ENCODE results near the gene FRAT2.
"Not testable (repeated sequence)": the region's sequence is repeated elsewhere in the genome, so short reads cannot be mapped to it uniquely, and the experiment has no call there.

Gene FRAT2

DNA sequence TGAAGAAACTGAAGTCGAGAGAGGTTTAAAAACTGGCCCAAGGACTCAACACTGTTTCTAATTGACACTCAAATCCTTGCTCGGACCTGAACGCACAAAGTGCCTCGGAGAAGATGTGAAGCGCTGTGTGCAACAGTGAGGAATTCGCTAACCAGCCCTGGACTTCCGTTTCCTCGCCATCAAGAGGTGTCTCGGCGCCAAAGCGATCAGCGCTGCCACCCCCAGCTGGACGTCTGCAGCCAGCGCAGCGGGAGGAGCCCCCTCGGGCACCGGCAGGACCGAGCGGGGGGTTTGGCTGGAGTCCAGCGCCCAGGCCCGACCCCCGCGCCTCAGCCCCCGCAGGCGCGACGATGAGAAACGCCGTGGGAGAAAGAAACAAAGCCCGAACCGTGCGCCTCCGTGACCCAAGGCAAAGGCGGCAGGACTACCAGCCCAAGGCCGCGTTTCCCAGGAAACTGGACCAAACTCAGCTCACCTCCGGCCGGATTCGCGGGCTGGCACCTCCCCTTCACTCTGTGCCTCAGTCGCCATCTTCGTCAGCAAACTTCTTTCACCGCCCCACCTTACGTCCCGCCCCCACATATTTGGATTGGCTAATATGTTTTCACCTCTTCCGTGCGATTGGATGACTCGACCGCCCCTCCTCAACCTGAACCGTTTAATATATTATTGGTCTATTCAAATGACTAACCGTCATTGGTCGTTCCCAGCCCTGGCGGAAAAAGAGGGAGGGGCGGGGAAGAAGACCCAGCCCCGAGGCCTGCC is 42.2 kb downstream of the FRAT2 start, which contains the start of gene ARHGAP19:
TSS of gene ARHGAP19 (minus strand) at position 541 of the 765 bp plus-strand sequence. CDS start at position 531, 10 bp downstream.
- DNase-seq = peak; percentile 45 to 98 (median 89)

- peak in 1 of 51 donors; percentile 37 for DNase-seq
These were observed 43.0 kb downstream of the FRAT2 start for GRCh38 chr10:97291357-97292096.

DNA sequence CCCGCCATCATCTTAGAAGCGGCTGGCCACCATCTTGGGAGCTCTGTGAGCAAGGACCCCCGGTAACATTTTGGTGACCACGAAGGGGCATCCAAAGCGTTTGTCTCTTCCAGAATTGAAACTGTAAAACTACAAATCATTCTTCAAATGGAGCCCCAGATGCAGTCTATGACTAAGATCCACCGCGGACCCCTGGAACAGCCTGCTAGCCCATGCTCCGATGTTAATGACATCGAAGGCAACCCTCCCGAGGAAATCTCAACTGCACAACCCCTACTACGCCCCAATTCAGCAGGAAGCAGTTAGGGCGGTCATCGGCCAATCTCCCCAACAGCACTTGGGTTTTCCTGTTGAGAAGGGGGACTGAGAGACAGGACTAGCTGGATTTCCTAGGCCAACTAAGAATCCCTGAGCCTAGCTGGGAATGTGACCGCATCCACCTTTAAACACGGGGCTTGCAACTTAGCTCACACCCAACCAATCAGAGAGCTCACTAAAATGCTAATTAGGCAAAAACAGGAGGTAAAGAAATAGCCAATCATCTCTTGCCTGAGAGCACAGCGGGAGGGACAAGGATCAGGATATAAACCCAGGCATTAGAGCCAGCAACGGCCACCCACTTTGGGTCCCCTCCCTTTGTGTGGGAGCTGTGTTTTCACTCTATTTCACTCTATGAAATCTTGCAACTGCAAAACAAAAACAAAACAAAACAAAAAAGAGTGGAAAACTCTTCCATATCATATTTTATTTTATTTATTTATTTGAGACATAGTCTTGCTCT is 43.8 kb downstream of the FRAT2 start:
- not testable (repeated sequence) for DNase-seq

DNA sequence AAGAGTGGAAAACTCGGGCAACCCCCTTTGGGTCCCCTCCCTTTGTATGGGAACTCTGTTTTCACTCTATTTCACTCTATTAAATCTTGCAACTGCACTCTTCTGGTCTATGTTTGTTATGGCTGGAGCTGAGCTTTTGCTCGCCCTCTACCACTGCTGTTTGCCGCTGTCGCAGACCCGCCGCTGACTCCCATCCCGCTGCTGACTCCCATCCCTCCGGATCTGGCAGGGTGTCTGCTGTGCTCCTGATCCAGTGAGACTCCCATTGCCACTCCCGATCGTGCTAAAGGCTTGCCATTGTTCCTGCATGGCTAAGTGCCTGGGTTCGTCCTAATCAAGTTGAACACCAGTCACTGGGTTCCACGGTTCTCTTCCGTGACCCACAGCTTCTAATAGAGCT is 44.5 kb downstream of the FRAT2 start:
- DNase-seq = not testable (repeated sequence)

Measured in hypothalamus (tissue), 51 donors.